ENCODE results near the gene PCDHGC4.

Gene PCDHGC4

GRCh38 chr5:141524604-141525597 is 40.1 kb downstream of the PCDHGC4 start:
- peak; percentile 89 for DNase-seq
- peaks cover 6% of the 10 kb centered on the region for H3K27me3 Mint-ChIP-seq (ENCODE audit: low read depth, poor library complexity)
- peaks cover 61% of the 10 kb centered on the region for H3K4me1 Mint-ChIP-seq
- peak overlapping the region; percentile 73 for H3K4me3 Mint-ChIP-seq
- TF ChIP-seq, protein P1, sequence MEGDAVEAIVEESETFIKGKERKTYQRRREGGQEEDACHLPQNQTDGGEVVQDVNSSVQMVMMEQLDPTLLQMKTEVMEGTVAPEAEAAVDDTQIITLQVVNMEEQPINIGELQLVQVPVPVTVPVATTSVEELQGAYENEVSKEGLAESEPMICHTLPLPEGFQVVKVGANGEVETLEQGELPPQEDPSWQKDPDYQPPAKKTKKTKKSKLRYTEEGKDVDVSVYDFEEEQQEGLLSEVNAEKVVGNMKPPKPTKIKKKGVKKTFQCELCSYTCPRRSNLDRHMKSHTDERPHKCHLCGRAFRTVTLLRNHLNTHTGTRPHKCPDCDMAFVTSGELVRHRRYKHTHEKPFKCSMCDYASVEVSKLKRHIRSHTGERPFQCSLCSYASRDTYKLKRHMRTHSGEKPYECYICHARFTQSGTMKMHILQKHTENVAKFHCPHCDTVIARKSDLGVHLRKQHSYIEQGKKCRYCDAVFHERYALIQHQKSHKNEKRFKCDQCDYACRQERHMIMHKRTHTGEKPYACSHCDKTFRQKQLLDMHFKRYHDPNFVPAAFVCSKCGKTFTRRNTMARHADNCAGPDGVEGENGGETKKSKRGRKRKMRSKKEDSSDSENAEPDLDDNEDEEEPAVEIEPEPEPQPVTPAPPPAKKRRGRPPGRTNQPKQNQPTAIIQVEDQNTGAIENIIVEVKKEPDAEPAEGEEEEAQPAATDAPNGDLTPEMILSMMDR (IDR thresholded peaks at IDR 0.05): peak; percentile 98
- no peaks in the 10 kb centered on the region for H3K9me3 Mint-ChIP-seq
- peaks cover 81% of the 10 kb centered on the region for H3K36me3 Mint-ChIP-seq (ENCODE audit: low read depth)
- H3K27ac Mint-ChIP-seq: peak overlapping the region; percentile 98

GRCh38 chr5:141525653-141526052 is 40.8 kb downstream of the PCDHGC4 start:
- H3K4me1 Mint-ChIP-seq: peaks cover 54% of the 10 kb centered on the region
- peak overlapping the region; percentile 98 for H3K27ac Mint-ChIP-seq
- no peaks in the 10 kb centered on the region for H3K9me3 Mint-ChIP-seq
- no peak for DNase-seq
- TF ChIP-seq, protein P1 (IDR thresholded peaks at IDR 0.05): no peak
- peaks cover 73% of the 10 kb centered on the region for H3K36me3 Mint-ChIP-seq (ENCODE audit: low read depth)
- peak overlapping the region; percentile 41 for H3K4me3 Mint-ChIP-seq
- H3K27me3 Mint-ChIP-seq (ENCODE audit: low read depth, poor library complexity): peaks cover 6% of the 10 kb centered on the region

GRCh38 chr5:141527426-141527825 is 42.6 kb downstream of the PCDHGC4 start:
- Mint-ChIP-seq H3K9me3 (no peaks in the 10 kb centered on the region), H3K4me1 (peaks cover 36% of the 10 kb centered on the region), H3K27me3 (ENCODE audit: low read depth, poor library complexity) (peaks cover 6% of the 10 kb centered on the region), H3K4me3 (no peak overlapping the region), H3K27ac (no peak overlapping the region), H3K36me3 (ENCODE audit: low read depth) (peaks cover 58% of the 10 kb centered on the region)
- TF ChIP-seq, protein P1 (IDR thresholded peaks at IDR 0.05): no peak
- no peak for DNase-seq

- Mint-ChIP-seq H3K36me3 (ENCODE audit: low read depth) (peaks cover 52% of the 10 kb centered on the region), H3K27me3 (ENCODE audit: low read depth, poor library complexity) (peaks cover 6% of the 10 kb centered on the region), H3K27ac (peak overlapping the region; percentile 21), H3K4me3 (no peak overlapping the region), H3K9me3 (no peaks in the 10 kb centered on the region), H3K4me1 (peaks cover 29% of the 10 kb centered on the region)
- TF ChIP-seq, protein P1 (IDR thresholded peaks at IDR 0.05): no peak
- DNase-seq: no peak
These were observed 43.6 kb downstream of the PCDHGC4 start for GRCh38 chr5:141528291-141528984.

DNA sequence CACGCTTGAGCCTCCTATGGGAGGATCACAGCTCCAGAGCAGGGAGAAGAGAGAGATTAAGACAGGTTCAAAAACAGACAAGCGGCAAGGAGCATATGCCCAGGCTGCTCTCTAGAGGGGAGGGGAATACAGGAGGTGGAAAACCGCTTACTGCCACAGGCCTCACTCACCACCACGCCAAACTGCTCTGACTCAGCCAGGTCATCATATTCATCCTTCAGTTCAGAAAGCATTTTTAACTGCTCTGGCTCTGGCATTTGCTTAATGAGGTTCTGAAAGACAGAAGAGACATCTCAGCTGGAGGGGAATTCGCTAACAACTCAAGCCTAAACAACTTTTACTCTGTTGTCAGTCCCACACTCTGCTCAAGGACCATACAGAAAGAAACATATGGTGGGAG is 44.2 kb downstream of the PCDHGC4 start:
- TF ChIP-seq, protein P1 (IDR thresholded peaks at IDR 0.05): no peak
- no peak for DNase-seq
- H3K4me3 Mint-ChIP-seq: no peak overlapping the region
- H3K9me3 Mint-ChIP-seq: no peaks in the 10 kb centered on the region
- H3K27ac Mint-ChIP-seq: peak overlapping the region; percentile 21
- H3K36me3 Mint-ChIP-seq (ENCODE audit: low read depth): peaks cover 48% of the 10 kb centered on the region
- peaks cover 24% of the 10 kb centered on the region for H3K4me1 Mint-ChIP-seq
- H3K27me3 Mint-ChIP-seq (ENCODE audit: low read depth, poor library complexity): peaks cover 6% of the 10 kb centered on the region
